Limb (tissue), 2 donors: ENCODE measurements around the gene MAD1L1.
"Not testable (repeated sequence)": the region's sequence is repeated elsewhere in the genome, so short reads cannot be mapped to it uniquely, and the experiment has no call there.

ENCODE experiments used
- DNase-seq, 2 donors: peaks; one replicate each; pipeline ENCODE4 v3.0.0-alpha.2; 2016; ENCODE audit errors: extremely low spot score in 2 of 2

MAD1L1 gene

DNA sequence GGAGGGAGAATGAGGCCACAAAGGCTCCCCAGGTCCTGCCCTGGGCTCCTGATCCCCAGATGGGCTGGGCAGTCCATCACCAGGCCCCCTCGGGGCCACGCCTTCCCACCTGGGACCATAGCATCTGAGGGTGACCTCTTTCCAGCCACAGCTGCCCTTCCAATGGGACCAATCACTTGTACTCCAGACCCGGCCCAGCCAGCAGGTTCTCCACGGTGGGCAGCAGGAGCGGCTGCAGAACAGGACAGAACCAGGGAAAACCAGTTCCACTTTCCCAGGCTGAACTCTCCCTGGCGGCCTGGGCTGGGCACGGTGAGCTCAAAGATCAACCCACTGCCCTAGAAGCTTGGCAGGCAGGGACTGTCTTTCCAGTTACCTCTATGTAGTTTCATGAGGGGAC is 257.6 kb downstream of the MAD1L1 start:
- no peak for DNase-seq

DNA sequence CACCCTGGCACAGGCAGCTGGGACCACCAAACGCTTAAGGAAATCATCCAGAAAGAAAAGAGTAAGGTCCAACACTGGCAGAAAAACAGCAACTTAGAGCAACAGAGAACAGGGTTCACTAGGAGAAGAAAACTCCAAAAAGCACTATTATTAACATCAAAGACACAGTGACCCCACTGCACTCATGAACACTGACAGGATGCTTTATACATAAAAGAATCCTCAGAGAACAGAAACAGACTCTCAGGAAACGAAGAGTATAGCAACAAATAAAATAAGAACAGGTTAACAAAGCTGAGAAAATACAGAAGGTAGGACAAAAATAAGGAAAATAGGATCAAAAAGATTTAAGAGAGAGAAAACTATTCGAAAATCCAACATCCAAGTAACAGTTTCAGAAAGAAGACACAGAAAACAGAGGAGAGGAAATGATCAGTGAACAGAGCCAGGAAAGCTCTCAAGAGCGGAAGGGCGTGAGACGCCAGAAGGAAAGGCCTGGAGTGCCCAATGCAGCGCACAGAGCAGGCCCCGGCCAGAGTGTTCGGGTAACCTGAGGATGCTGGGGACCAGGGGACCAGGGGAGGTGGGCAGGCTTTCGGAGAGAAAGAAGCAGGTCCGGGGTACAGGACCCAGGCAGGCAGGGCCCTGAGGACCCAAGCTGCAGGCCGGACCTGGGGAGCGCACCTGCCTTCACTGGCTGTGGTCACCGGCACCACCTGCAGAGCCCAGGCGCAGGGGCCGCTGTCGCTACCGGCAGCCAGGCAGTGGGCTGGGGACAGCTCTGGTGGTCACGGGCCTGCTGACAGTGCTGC is 258.2 kb downstream of the MAD1L1 start:
- no peak for DNase-seq

DNA sequence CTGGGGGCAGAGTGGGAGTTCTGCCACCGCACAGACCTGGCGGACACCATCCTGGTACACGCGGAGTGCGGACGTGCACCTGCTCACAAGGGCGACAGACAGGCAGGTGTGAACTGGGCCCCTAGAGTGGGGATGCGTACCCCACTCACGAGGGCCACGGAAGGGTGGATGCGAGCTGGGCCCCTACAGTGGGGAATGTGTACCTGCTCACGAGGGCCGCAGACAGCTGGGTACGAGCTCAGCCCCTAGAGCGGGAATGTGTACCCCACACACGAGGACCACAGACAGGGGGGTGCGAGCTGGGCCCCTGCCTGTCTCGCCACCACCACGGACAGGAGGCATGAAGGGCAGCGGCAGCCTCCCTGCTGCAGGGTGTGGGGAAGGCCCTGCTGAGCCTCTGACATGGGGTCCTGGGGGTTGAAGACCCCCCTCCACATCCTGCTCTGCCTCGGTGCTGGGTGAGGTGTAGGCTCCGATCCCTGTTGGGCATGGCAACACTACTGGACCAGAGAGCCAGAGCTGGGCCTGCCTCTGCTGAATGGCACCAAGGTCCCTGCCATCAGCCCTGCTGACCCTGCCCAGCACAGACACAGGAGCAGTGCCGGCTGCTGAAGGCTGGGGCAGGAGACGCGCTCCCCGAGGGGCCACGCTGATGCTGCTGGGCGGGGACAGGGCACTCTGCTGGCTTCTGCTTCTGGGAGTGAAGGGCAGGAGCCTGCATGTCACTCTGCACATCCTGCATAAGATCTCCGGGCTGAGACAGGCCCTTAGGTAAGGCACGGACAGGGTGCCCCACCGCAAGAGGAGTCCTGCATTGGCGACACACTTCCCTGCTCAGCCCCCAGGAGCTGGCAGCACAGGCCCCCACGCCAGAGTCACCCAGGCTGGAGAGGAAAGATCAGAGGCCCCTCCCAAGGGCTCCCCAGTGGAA is 259.2 kb downstream of the MAD1L1 start:
- DNase-seq: no peak

DNA sequence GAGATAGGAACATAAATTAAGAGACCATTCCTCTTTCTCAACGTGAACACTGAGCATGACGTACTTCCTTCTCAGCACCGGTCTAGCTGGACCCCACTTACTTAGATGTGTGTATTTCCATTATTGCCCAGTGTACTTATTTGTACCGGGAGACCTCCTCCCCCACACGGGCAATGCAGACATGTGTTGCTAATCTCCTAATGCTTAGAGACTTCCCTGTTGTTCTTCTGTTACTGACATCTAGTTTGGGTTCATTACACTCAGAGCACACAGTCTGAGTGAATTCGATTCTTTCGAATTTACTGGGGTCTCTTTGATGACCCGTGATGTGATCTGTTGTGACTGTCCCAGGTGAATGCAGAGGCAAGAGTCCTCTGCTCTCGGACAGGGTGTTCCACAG is 260.0 kb downstream of the MAD1L1 start:
- DNase-seq: no peak

DNA sequence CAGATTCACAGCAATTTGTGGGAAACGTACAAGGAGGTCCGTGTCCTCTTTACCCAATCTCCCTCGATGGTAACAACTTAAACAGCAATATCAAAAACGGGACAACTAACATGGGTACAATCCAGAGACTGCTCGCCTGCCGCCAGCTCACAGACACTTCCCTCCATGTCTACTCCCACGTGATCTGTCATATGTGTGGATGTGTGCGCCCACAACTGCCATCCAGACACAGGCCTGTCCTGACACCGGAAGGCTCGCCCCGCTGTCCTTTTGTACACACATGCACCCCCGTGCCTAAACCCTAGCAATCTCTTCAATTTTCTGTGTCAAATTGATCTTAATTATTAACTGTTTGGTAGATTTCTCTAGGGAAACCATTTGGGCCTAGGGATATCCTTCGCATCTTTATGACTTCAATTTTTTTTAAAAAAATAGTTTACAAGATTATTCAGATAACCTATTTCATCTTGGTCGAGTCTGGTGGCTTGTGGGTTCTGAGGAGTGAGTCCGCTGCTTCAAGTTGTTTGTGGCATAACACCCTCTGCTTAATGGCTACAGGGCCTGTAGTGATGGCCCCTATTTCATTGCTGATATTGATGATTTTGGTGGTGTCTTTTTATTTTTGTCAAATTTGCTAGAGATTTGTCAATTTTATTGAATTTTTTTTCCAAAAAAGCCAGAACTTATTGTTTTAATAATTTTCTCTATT is 260.6 kb downstream of the MAD1L1 start:
- no peak for DNase-seq

DNA sequence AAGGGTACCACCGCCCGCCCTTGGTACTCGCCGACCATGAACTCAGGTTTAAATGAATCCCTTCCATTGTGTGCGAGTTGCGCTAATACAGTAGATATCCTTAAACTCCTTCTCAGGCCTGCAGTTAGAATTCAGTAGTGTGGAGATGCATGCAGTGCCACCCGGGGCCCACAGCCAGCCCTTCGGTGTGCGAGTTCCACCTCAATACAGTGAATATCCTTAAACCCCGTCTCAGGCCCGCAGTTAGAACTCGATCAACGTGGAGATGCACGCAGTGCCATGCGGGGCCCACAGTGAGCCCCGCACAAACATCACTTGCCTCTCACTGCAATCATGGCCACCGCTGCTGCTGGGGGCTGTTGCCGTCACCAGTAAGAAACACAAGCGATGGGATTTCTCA is 261.9 kb downstream of the MAD1L1 start:
- DNase-seq: no peak

DNA sequence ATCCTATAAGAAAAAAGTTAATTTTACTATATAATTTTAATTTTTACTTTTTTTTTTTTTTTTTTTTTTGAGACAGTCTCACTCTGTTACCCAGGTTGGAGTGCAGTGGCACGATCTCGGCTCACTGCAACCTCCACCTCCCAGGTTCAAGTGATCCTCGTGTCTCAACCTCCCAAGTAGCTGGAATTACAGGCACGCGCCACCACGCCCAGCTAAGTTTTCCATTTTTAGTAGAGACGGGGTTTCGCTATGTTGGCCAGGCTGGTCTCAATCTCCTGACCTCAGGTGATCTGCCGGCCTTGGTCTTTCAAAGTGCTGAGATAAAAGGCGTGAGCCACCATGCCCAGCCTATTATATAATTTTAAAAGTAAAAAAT is 262.5 kb downstream of the MAD1L1 start:
- DNase-seq: not testable (repeated sequence)

DNA sequence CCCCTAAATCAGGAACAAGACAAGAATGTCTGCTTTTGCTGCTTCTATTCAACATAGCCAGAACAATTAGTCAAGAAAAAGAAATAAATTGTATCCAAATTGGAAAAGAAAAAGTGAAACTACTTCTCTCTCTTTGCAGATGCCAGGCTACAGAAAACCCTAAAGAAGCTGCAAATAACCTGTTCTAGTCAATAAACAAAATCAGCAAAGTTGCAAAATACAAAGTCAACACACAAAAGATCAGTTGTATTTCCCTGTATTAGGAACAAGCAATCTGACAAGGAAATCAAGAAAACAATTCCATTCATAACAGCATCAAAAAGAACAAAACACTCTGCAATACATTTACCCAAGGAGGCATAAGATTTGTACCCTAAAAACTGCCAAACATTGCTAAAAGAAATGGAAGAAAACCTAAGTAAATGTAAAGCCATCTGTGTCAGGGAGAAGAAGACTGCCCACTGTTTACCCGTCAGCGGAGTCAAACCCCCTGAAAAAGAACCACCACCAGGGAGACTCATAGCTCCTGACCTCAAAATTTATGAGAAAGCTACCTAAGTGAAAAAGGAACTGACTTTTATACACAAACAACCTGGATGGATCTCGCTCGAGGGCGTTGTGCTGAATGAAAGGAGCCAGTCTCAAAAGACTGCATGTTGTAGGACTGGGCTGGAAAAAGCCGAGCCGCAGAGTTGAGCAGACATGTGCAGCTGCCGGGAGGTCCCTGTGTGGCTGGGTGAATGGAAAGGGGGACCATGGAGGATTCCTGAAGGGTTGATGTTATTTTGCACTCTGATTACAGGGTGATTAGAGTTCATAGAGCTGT is 263.1 kb downstream of the MAD1L1 start:
- DNase-seq: no peak

DNA sequence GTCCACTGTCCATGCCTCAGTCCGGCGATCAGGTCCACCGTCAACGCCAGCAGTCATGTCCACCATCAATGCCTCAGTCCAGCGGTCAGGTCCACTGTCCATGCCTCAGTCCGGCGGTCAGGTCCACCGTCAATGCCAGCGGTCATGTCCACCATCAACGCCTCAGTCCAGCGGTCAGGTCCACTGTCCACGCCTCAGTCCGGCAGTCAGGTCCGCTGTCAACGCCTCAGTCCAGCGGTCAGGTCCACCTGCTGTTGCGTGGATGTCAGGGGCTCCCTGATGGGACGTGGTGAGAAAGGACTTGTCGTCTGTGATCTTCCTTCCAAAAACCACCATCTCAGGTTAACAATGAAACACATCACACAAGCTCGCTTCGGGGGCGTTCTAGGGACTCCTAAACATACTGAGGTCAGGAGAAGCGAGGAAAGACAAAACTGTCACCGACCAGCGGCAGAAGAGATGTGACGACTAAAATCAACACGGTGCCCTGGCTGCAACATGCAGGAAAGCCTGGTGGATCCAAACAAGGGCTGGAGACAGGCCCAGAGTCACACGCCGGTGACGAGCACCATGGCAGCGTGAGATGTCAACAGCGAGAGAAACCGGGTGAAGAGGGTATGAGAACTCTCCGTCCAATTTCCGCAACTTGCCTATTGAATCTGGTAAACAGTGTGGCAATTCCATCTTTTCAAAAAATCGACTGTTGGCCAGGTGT is 264.2 kb downstream of the MAD1L1 start:
- no peak for DNase-seq

DNA sequence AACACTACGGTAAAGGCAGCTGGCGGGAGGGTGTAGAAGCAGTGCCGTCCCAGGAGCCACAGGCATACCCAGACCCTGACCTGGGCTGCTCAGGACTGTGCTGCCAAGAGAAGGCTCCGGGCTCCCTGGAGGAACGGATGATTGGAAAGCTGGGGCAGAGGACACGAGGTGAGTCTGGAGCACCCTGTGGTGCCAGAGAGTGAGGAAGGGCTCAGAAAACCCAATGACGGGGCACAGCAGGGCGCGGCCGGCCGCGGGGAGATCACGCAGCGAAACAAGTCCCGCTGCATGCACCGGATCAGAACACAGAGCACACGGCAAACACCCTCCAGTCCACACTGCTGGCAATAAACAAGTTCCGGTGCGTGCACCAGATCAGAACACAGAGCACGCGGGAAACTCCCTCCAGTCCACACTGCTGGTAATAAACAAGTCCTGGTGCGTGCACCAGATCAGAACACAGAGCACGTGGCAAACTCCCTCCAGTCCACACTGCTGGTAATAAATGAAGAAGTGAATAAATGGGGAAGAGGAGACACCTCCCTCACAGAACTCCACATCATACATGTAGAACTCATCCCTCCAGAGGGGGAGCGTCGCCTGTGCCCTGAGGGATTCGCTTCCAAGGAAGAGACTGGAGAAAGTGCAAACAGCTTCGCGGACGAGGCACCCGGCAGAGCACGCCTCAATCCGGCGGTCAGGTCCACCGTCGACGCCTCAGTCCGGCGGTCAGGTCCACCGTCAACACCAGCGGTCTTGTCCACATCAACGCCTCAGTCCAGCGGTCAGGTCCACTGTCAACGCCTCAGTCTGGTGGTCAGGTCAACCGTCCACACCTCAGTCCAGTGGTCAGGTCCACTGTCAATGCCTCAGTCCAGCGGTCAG is 265.0 kb downstream of the MAD1L1 start:
- no peak for DNase-seq

DNA sequence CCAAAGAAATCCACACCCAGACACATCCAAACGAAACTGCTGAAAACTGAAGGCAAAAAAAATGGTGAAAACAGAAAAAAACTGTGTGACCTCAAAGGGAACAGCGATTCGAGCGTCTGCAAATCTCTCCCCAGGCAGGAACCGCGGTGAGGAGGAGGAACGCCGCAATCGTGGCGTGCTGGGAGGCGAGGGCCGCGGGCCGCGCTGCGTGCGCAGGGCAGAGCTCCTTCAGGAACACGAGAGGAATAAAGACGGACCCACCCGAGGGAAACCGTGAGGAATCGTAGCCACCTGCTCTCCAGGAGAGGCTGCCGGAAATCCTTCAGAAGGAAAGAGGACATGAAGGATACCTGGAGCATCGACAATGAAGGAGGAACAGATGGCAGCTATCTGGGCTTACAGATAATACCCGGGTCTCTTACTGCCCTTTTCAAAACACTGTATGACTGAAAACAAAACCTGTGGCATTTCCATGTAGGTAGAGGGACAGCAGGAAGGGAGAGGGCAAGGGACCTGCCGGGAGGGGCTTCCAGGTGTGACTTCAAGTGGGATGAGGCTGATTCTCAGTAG is 266.0 kb downstream of the MAD1L1 start:
- DNase-seq: no peak

DNA sequence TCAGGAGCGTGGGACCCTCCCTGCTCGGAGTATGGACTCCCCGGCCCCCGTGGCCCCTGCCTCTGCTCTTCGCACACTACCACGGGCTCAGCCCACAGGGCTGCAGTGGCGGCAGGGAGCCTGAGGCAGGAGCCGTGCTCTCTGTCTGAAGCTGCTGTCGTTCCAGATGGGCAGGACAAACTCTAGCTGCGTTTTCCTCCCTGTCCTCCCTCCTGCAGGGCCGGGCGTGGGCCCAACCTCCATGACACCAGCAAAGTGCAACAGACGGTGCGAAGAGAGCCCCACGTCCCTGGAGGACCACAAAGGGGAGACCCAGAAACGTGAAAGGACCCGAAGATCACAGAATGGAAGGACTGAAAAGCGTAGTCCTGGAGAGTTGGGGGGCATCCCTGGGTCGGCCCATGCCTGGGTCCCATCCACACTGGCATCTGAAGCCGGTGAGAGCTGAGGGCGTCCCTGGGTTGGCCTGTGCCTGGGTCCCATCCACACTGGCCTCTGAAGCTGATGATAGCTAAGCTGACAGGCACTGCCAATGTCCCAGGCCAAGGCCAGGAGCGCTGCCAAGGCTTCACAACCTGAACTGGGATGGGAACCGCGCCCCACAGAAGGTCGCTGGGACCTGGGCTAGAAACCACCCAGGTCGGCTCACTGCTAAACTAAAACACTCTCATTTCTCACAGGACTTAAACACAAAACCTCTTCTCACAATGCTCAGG is 267.0 kb downstream of the MAD1L1 start:
- no peak for DNase-seq

DNA sequence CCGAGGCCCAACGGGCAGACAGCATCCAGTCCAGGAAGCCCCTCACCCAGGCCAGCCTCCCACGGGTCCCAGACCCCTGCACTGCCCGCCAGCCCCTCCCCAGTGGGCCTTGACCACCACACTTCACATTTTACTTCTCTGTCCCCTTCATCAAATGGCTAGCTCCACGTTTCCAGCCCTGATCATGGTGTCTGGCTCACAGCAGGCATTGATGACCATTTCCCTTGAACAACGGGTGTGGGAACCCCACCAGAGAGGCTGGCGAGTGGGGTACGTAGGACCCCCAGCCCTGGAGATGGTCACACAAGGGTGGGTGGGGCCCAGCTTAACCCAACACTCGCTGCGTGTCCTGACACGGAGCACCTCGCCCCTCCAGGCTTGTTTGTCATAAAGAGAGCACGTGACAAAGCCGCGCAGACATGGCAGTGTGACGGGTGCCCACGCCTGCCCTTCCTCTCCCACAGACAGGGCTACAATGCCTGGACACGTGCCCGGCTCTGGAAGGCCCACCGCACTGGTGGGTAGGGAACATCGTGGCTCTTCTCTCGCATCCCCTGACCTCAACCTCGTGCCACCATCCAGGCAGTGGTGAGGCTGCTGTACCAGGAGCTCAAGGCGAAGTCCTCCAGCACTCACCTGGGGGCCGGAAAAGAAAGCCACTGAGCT is 267.7 kb downstream of the MAD1L1 start:
- DNase-seq: no peak

DNA sequence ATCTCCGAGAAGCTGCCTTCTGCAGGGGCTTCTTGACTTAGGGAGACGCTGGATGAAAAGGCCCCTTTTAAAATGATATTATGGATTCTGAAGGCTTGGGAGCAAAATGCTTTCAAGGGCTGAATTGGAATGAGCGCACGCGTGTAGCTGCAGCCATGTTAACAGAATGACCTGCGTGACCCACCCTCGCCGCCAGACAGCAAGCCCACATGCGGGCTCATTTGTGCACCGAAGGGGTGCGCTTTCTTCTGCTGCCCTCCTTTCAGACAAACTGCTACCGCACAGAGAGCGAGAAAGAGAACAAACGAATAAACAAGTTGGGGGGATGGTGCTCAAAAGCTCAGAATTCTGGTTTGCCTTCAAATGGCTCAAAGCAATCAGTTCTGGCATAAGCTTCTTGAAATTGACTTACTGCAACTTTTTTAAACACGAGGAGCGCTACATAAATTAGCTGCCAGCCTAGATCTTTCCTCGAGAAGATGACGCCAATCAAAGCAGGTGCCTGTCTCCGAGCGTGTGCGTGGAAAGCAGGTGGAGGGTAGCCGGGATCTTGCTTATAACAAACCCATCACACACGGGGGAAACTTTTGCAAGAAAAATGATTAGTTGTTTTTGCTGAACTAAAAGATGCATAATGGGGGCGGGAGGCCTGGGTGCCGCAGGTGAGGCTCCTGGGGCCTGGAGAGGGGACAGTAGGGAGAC is 268.4 kb downstream of the MAD1L1 start:
- no peak for DNase-seq

DNA sequence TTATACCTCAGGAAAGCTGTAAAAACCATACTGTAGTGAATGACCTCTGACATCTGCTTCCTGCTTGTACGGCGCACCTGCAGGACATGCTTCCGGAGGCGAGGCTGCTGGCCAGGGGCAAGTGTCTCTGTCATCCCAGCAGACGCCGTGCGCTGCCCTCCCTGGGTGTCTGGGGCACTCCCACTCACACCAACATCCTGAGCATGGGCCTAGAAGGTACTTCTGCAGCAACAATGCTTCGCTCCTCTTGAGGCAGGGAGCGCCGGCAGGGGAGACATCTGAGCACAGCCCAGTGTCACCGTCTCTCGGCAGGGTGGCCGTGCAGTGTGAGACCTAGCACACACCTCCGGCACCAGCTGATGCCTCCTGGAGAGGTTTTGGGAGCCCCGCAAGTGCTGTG is 269.2 kb downstream of the MAD1L1 start:
- DNase-seq: no peak

DNA sequence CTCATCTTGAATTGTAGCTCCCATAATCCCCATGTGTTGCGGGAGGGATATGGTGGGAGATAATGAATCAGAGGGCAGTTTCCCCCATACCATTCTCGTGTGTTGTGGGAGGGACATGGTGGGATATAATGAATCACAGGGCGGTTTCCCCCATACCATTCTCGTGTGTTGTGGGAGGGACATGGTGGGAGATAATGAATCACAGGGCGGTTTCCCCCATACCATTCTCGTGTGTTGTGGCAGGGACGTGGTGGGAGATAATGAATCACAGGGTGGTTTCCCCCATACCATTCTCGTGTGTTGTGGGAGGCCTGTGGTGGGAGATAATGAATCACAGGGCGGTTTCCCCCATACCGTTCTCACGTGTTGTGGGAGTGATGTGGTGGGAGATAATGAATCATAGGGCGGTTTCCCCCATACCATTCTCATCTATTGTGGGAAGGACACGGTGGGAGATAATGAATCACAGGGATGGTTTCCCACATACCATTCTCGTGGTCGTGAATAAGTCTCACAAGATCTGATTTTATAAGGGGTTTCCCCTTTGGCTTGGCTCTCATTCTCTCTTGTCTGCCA is 271.0 kb downstream of the MAD1L1 start:
- no peak for DNase-seq

DNA sequence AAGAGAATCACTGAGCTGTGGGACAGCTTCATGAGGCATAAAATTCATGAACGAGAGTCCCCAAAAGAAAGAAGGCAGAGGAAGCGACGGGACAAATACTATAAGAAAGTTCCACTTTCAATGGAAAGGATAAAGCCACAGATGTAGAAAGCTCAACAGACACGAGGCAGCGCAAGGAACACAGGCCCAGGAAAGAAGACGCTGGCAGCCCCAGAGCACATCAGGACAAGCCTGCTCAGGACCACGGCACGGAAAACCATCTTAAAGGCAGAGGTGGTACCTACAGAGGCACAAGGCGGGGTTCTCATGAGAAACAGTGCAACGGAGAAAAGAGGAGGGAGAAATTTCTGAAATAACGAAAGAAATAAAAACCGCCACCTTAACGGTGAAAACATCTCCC is 273.4 kb downstream of the MAD1L1 start:
- DNase-seq: no peak
